Stomach (tissue), 4 donors: Measurements from ENCODE around the gene NMNAT2.

Experiments
- CTCF ChIP-seq, 7 experiments: fragments of 450-650 bp in 4 of 7; fragments of 200-600 bp in 3 of 7; sonication (generic) in 3 of 7; IDR thresholded peaks; one replicate each; pipeline ENCODE4 v1.5.1; 2016 to 2019; ENCODE audit warnings: antibody characterized with exemption in 7 of 7, control low read depth in 2 of 7, mild to moderate bottlenecking in 1 of 7
- POLR2AphosphoS5 ChIP-seq, 3 donors: sonication (generic); formaldehyde crosslinking; IDR thresholded peaks; one replicate each; pipeline ENCODE4 v1.6.1; 2016; ENCODE audit warnings: antibody characterized with exemption in 3 of 3

GRCh38 chr1:183242556-183242955 is 175.6 kb downstream of the NMNAT2 start:
- no peak for TF ChIP-seq CTCF (IDR thresholded peaks at IDR 0.05)
- no peak for TF ChIP-seq POLR2AphosphoS5 (IDR thresholded peaks at IDR 0.05)
